GM12874 (cell line): Measurements from ENCODE around the gene FDPS.

Source experiments
- CTCF ChIP-seq: IDR thresholded peaks from 2 replicates; pipeline ENCODE4 v1.5.1; 2011; ENCODE audit warnings: low read depth, mild to moderate bottlenecking, control low read depth, low read length, moderate library complexity; ENCODE audit not compliant: insufficient read depth

Gene FDPS

GRCh38 chr1:155322571-155322952, 13.9 kb downstream of the FDPS start:
- TF ChIP-seq CTCF = no peak

GRCh38 chr1:155322953-155323728, 14.5 kb downstream of the FDPS start:
- peak; percentile 97 for TF ChIP-seq CTCF

- no peak for TF ChIP-seq CTCF
Measured at GRCh38 chr1:155323729-155324036, 15.0 kb downstream of the FDPS start.

- no peak for TF ChIP-seq CTCF
Measured at GRCh38 chr1:155324037-155324716, 15.5 kb downstream of the FDPS start.

GRCh38 chr1:155324717-155325602, 16.3 kb downstream of the FDPS start:
- peak; percentile 61 for TF ChIP-seq CTCF

GRCh38 chr1:155325603-155325893, 16.9 kb downstream of the FDPS start:
- no peak for TF ChIP-seq CTCF

- TF ChIP-seq CTCF = no peak
Measured at GRCh38 chr1:155326020-155326526, 17.4 kb downstream of the FDPS start.
